Stromal cell of bone marrow (primary cell): ENCODE measurements around the gene MED13L.

Experiments
- DNase-seq: peaks from one replicate; pipeline ENCODE4 v3.0.0-alpha.2; 2012; ENCODE audit warnings: low read depth

MED13L gene

DNA sequence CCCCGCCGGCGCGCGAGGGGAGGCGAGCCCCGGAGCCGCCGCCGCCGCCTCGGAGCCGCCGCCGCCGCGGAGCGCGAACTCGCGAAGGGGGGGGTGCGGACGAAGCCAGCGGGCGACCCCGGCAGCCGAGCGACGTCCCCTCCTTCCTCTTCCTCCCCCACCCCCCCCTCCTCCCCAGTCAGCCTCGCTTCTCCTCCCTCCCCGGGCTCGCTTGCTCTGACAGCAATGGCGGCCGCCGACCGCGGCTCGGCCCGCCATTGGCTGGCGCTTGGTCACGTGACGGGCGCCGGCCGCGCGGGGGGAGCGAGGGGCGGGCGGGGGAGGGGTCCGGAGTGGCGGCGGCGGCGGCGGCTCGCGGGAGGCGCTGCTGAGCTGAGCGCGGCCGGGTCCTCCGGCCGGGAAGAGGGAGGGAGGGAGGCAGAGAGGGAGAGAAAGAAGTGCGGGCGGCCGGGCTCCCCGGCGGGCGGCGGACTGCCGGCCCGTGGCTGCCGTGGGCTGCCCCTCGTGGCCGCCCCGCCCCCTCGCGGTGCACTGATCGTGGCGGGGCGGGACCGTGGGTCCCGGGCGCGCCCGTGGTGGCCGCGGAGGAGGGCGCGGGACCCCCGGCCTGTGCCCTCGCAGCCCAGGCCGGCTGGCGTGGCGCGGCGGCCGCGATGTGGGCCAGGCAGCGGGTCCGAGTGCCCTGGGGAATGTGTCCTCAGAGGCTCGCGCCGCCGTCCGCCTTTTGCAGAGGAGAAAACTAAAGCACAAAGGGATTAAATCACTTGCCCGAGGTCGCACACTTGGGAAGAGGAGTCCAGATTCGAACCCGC, at the start of gene MED13L:
Gene MED13L (minus strand): TSS at position 227 of the 812 bp plus-strand sequence. CDS start 562 bp downstream, outside the sequence.
- peak; percentile 81 for DNase-seq

DNA sequence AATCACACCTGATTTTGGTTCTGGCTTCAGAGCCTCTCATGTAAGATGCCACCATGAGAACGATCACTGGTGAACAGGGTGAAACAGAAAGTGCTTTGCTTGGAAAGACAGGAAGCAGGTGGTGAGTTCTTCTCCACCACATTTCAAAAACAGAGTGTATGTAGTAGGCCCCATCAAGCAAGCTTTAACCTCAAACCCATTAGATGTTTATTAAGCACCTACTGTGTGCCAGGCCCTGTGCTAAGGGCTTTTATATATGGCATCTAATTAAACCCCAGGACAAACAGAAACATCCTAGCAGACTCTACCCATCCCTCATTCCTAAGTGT, 47.8 kb upstream of the MED13L start:
- DNase-seq: no peak

DNA sequence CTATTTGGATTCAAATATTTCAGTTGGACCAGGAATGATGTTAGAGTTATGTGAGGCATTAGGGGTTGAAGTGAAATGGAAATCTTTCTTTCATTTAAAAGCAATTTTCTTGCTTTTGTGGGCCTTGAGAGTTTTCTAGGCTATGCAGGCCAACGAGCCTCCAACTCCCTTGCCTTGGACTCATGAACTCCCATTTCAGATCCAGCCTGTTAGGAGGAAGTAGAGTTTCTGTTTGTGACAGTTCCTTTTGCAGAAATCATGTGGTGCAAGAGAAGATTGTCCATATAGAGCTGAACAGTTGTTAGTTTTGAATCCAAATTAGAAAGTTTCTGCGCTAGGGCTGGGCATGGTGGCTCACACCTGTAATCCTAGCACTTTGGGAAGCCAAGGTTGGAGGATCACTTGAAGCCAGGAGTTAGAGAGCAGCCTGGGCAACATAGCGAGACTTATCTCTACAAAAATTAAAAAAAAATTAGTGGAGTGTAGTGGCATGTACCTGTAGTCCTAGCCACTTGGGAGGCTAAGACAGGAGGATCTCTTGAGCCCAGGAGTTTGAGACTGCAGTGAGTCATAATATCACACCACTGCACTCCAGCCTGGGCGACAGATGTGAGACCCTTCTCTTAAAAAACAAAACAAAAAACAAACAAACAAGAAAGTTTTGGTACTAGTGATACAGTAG, 47.3 kb upstream of the MED13L start:
- no peak for DNase-seq

DNA sequence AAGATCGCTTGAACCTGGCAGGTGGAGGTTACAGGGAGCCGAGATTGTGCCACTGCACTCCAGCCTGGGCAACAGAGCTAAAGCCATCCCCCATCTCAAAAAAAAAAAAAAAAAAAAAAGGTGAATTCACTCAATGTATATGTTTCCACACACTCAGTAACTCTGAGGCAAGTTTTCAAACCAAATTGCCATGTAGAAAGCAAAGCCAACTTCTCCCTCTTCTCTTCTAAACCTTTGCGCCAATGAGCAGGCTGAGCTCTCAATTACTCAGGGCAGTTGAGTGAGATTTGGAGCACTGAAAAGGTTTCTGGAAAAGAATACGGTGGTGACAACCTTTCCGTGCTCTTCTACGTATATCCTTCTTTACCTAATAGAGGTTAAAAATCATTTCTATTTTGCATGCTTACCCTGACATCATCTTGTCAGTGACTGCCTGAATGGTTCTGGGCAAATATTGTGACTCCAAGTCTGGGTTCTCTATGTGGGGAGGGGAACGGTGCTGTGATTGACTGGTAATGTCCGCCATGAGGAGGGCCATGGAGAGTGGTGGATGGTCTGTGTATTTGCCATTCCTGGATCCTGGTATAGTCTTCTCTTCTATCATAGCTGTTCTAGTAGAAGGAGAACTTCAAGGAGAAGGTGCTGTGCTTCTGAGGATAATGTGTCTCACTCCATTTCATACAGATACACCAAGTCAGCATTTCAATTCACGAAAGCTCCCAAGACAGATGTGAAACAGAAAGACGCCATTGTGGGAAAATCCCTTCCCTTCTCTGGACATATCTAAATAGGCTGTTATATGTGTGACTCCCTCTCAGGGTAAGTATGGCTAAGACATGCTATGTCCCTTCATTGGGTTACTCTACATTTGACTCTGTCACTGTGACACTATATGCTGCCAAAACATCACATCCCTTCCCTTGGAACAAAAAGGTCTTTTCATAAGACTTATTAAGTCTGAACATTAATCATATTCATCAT, 46.2 kb upstream of the MED13L start:
- no peak for DNase-seq

DNA sequence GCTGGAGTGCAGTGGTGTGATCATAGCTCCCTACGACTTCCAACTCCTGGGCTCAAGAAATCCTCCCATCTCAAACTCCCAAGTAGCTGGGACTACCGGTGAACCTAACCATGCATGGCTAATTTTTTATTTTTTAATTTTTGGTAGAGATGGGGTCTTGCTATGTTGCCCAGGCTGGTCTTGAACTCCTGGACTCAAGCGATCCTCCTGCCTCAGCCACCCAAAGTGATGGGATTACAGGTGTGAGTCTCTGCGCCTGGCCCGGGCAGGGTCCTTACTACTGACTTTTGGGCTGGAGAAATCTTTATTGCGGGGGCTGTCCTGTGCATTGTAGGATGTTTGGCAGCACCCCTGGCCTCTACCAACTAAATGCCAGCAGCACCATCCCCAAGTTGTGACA, 44.4 kb upstream of the MED13L start:
- no peak for DNase-seq

DNA sequence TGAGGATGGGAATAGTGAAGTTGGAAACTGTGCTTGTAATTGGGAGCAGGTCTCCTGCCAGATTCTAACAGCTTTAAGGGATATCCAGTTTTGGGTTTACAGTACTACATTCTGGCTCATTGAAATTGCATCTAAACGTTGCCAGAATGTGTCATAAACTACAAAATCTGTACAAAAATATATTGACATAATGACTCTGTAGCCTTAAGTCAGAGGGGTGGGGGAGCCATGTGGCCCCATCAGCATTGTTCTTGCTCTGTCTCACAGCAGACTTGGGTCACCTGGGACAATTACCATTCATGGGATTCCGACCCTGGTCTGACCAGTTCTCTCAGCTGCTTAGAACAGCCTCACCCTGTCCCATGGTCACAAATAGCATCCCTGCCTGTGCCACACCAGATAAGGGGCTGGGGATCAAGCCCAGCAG, 43.3 kb upstream of the MED13L start:
- DNase-seq: peak; percentile 91

DNA sequence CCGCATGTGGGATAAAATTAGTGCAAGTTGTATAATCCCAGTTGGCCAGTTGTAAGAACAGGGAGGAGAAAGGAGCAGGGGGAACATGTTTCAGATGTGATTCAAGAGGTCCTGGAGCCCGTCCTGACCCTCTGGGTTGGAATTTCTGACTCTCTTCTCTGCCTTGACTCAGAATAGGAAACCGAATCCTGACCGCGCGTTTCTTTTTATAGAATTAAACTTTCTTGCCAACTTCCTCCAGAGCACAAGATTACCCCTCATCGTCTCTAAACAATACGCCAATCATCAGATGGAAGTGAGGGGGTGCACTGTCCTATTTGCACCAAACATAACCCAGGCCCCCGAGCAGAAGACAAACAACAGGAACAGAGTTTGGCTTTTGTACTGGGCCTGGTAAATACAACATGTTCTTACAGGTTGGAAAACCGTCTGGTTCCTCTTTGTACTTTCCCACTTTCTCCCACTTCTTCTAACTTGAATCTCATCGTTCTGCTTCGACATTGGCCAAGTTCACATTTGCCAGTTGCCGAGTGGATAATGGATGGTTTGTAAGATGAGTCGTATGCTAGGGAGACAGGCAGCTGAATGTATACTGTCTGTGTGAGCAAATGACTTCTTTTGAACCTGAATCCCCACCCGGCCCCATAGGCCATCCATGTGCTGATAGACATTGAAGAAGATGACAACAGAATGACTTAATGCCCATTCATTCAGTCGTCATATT, 42.6 kb upstream of the MED13L start:
- DNase-seq: peak; percentile 99

DNA sequence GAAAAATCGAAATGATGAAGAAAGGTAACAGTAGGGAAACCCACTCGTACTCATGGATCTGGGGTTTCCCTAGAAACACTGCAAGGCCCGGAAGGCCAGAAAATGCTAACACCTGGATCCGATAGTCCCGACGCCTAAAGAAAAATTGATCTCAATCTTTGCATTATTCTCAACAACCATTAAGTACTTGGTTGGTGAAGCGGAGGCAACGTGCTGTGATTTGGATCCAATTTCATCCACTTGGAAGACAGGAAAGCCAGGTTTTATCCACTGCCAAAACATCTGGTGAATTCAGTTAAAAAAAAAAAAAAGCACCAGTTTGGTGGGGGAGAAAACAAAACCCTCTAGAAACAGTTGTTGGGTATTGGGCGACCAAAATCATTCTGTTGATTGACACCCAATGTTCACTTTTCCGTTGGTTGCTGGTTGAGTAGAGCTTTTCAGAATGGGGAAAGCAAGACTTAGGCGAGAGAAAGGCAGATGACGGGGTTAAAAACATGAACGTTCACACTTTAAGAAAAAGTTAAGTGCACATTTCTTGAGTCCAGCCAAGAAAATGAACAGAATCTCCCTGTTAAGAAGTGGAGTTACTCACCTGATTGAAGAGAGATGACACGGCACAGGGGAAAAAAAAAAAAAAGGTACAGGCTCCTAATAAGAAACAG, 41.9 kb upstream of the MED13L start:
- DNase-seq: peak; percentile 19

DNA sequence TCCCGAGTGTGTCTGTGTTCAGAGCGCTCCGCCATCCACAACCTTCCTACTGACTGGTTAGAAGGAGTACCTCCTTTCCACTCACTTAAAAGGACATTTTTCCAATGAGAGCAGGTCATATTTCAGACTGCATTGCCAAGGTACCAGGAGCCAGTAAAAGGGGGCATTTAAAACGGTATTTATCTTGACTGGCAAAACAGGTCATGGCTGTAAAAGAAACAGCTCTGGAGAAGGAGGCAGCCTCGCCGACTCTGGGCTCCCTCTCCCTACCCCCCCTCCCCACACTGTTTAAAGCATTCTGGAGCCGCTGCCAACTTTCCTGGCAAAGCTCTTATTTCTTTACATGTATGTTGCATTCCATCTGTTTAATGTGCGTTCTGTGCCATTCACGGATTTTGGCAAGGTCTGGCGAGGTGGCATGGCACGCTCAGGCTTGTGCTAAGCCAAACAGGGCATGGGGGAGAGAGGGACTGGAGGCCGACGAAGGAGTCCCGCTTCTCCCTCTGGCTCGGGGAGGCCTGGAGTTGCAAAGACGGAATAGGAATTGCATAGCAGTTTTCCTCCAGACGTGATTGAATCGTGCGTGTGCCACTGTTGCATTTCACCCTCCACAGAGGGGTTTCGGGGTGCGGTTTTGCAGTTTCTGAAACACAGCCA, 41.2 kb upstream of the MED13L start:
- DNase-seq: no peak

DNA sequence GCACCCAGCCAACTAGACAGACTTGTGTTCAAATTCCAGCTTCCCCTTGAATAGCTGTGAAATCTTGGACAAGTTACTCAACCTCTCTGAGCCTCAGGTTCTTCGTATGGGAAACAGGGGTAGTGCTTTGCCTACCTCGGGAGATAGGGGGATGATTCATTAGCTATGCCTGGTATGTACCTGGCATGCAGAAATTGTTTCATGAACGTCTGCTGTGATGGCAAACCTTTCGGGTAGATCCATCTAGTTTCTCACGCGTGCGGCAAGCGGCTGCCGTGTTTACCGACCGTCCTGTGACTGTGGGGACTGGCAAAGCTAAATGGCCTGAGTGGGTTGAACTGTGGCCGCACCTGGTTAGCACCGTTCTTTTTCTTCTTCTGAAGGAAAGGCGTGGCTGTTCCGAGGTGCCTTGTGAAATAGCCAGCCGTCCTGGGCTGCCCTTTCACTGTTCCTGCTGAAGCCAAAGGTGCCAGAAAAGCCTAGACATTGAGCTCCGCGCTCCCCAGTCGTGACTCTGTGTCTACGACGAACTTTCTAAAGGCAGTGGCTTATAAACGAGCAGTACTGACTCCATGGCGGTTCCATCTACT, 40.6 kb upstream of the MED13L start:
- DNase-seq: no peak

DNA sequence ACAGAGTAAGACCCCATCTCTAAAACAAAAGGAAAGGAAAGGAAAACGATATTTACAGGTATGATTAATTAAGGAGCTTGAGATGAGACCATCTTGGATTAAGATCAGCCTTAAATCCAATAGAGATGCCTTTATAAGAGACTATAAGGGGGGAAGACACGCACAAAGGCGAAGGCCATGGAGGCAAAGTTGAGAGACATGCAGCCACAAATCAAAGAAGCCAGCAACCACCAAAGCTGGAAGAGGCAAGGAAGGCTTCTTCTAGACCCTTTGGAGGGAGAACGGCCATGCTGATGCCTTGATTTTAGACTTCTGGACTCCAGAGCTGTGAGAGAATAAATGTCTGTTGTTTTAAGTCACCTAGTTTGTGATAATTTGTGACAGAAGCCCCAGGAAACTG, 39.6 kb upstream of the MED13L start:
- no peak for DNase-seq

DNA sequence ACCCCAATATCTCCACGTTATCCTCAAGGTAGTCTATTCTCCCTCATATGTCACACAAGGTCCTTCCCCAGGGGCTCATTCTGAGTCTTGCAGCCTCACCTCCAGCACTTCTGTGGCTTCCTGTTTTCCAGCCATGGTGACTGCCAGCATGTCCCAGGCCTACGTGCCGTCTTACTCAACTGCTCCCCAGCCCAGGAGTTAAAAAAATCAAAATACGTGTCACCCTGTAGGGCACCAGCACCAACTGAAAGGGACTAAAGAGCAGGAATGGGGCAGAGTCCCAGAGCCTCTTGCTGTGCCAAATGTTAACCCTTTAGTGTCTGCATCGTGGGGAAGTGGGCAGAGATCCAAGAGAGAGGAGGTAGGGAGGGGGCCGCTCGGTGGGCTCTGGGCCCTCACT, 37.0 kb upstream of the MED13L start:
- no peak for DNase-seq

DNA sequence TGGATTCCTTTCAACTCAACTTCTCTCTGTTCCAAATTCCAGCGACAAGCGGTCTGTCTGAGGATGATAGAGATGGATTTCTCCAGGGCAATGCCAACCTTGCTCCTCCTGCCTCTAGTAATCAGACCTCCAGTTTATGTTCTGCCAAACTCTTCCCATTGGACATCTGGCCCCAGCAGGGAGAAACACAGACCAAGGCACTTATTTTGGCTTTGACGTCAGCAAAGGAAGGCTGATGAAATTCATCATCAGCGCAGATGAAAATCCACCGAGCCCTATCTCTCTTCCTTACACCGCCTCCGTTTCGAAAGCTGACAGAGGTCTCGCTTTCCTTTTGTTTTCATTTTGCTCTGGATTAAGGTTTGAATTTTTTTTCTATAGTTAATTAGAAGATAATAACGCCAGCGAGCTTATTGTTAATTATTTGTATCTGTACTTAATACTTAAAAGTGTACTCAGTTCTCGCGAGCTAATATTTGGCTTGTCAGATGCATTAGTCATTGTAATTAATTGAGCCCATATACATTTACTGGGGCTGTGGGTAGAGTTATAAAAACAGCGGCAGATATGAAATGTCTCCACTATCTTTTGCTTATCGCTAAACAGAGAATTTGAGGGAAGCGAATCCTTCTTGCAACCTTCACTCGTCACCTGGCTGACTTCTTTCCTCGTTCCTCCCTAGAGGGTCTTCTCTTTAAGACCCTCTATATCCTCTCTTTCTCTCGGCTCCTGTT, 35.9 kb upstream of the MED13L start:
- no peak for DNase-seq

DNA sequence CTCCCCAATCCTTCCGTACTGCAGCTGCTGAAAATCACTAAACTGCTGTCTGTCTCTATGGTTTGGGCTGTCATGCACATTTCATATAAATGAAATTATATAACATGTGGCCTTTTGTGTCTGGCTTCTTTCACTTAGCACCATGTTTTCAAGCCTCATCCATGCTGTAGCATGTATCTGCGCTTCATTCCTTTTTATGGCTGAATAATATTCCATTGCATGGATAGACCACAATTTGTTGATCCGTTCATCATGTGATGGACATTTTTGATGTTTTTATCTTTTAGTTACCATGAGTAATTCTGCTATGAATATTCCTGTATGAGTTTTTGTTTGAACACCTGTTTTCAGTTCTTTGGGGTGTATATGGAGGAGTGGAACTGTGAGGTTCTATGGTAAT, 32.6 kb upstream of the MED13L start:
- DNase-seq: no peak

DNA sequence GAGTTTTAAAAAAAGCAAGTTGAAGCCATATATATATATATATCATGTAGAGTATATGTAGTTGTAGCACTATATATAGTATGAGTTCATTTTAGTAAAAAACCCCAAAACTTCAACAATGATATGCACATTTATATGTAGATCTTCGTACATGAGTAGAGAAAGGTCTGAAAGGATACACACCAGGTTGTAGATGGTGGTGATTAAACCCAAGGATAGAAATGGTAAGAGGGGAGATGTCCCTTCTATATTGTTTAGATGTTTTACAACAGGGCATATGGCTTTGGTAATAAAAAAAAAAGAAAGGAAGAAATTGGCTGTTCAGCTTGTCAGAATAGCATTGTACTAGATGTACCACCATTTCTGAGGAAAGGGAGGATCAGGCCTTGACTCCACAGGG, 31.9 kb upstream of the MED13L start:
- no peak for DNase-seq

DNA sequence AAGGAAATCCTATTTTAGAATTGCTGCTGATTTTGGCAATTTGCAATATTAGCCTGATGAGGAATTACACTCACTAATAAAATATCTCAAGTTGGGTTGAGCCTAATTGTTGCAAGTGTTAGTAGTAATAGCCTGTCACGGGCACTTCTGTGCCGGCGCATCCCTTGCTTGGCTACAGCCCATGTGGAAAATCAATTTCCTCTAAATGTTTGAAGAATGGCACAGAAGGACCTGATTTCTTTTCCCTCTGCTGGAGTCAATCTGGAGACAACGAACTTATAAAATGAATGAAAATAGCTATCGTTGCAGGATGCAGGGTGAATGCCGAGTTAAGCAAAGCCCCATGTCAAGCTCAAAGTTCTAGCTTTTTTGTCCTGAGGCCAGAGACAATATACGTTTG, 31.2 kb upstream of the MED13L start:
- no peak for DNase-seq

DNA sequence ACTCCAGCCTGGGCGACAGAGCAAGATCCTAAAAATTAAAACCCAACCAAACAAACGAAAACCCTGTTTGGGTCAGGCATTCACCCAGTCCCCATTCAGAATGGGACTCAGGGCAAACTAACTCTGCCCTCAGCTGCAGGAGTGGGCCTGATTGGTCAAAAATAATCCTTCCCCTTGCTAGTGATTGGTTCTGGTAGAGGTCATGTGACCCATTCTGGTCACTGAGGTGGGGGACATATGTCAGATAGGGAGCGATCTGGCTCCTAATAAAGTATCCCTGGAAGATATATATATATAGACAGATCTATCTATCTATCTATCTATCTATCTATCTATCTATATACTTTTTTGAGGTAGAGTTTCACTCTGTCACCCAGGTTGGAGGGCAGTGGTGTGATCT, 29.5 kb upstream of the MED13L start:
- no peak for DNase-seq

DNA sequence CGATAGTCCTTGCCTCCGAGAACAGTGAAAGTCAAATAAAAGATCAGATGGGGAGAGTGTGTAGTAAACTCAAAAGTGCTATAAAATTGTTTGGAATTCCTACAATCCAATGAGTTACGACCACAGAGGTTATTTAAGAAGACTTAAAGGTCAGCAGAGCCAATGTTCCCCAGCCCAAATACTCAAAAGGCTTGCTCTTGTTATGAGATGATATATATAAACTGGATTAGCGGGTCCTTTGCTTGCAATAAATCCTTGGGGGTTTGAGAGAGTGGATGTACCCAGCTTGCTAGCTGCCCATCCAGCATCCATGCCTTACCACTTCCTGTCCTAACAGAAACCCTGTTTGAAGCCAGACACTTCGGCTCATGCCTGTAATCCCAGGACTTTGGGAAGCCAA, 29.0 kb upstream of the MED13L start:
- no peak for DNase-seq

DNA sequence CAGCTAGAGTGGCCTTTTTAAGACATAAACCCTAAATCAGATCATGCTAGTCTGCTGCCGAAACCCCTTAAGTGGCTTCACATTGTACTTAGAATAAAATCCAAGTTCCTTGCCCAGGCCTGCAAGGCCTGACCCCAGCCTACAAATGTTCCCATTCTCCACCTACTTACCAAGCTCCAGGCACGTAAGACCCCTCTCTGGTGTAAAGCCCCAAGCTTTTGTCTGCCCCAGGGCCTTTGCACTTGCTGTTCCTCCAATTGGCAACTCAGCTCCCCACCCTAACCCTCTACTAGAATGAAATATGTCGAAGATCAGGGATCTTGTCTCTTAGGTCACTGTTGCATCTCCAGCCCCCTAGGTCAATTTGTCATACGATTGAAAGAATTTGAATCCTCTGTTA, 27.1 kb upstream of the MED13L start:
- DNase-seq: no peak

DNA sequence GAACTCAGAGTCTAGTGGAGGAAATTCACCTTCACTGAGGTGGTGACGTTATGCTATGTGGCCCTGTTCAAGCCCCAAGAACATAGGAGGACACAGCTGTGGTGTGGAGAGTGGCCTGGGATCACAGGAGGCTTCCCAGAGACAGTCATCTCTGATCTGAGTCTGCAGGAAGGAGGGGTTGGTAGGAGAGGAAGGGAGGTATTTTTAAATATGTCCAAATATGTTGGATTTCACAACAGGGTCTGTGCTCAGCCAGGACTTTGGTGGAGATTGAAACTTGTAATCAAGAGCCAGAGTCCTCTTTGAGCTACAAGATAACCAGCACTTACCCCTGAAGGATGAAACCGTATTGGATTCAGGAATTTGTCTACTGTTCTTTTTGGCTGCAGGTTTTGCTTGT, 26.4 kb upstream of the MED13L start:
- DNase-seq: no peak
